Measurements from ENCODE around the gene ATXN7L2. TPM values are rescaled to one million over a fixed set of nuclear protein-coding genes. Genes with fewer than 3 reads are reported as not detected.

Gene ATXN7L2
- total and polyA plus RNA-seq, 10 of the 15 experiments (the other 5 are each of a cell fraction or from before 2014, with no cell fraction given) = 0.27 to 7.4 (median 4.9) TPM

- Histone ChIP-seq H3K4me2 (ENCODE audit: control insufficient read depth, insufficient read depth) (peak within 1 kb of the TSS; percentile 88), H4K20me1 (ENCODE audit: control insufficient read depth, insufficient read depth) (no peaks in the 10 kb centered on the region), H2AFZ (ENCODE audit: control insufficient read depth, low read depth, low read length) (peak within 1 kb of the TSS; percentile 99), H3K9ac (ENCODE audit: control insufficient read depth, insufficient read depth, low read length) (peak within 1 kb of the TSS; percentile 77), H3K9me3 (replicated peaks; ENCODE audit: control insufficient read depth, insufficient read depth, low read length) (no peaks in the 10 kb centered on the region), H3K4me1 (ENCODE audit: control insufficient read depth, insufficient read depth, low read length) (peaks cover 4% of the 10 kb centered on the region), H3K27me3 (replicated peaks in 1 of 2; ENCODE audit: control insufficient read depth in 2 of 2, insufficient read depth in 2 of 2, low read length in 1 of 2) (no peaks in the 10 kb centered on the region), H3K79me2 (ENCODE audit: control insufficient read depth, insufficient read depth, low read length) (peaks cover 9% of the 10 kb centered on the region), H3K4me3 (peak within 1 kb of the TSS; percentile 82), H3K36me3 (ENCODE audit: control insufficient read depth in 2 of 2, insufficient read depth in 2 of 2, low read length in 1 of 2) (peaks cover 8 to 9% of the 10 kb centered on the region in 2 experiments; a peak in 3 of 4 replicates), H3K27ac (ENCODE audit: control insufficient read depth, insufficient read depth) (peak within 1 kb of the TSS; percentile 79)
- SMC1A ChIA-PET (ENCODE audit: uncharacterized antibody, unreplicated experiment) = interaction anchor here (0.9 to 14.4 kb wide), 8 partner anchors 9 to 281 kb away, joined by 3 to 431 read pairs (median 3); partner anchors contain the start of genes PSRC1 and SARS1
- intact Hi-C loops (cut with micrococcal nuclease; ENCODE audit: unreplicated experiment) (loop anchor here (1.0 to 5.0 kb wide), 2 partner anchors 38 to 128 kb away; no protein-coding TSS in a partner anchor), in situ Hi-C loops (cut with MboI) (loop anchor here (5.0 kb wide), 1 partner anchor 38 kb away; no protein-coding TSS in a partner anchor)
- FAIRE-seq (peak; percentile 81), ATAC-seq (peak; percentile 94), DNase-seq (ENCODE audit: low read depth, low spot score) (peak; percentile 55)
- POLR2A ChIA-PET = interaction anchor here (0.9 to 2.5 kb wide), 6 partner anchors 9 to 66 kb away, joined by 3 to 17 read pairs (median 5); no protein-coding TSS in a partner anchor
- BruUV-seq (replicated peaks) = no TSS peak
- CTCF ChIA-PET = interaction anchor here (0.7 to 26.7 kb wide), 12 partner anchors 10 to 215 kb away, joined by 3 to 1280 read pairs (median 4); partner anchors contain the start of genes AMIGO1, ATXN7L2, GNAI3 and GPR61
- RAD21 ChIA-PET (ENCODE audit: unreplicated experiment) = interaction anchor here (0.8 to 13.4 kb wide), 5 partner anchors 17 to 94 kb away, joined by 3 to 422 read pairs (median 5); partner anchors contain the start of gene GNAI3
- WGBS (ENCODE audit: insufficient coverage, insufficient replicate concordance, low lambda C conversion rate, missing lambda C conversion rate) = under 1% methylated on average over 35 of the region's 44 CpGs
- TF ChIP-seq ATF7 (IDR thresholded peaks at IDR 0.05; ENCODE audit: low read depth) (peak; percentile 41; the same call in 1 of the 2 replicates), NR2C2 (IDR thresholded peaks at IDR 0.05; ENCODE audit: borderline replicate concordance, control insufficient read depth, insufficient read length, low read depth) (no peak), SMC3 (IDR thresholded peaks at IDR 0.05; ENCODE audit: borderline replicate concordance, low read length) (peak; percentile 79), BHLHE40 (IDR thresholded peaks at IDR 0.05; ENCODE audit: borderline replicate concordance in 1 of 2, low read depth in 2 of 2, low read length in 1 of 2) (peak in 1 of 2 experiments; percentile 62; a peak in 2 of 4 replicates), RELB (IDR thresholded peaks at IDR 0.05; ENCODE audit: low read depth) (peak; percentile 83), E2F4 (IDR thresholded peaks at IDR 0.05; ENCODE audit: low read depth, low read length) (no peak; the same call in 1 of the 2 replicates), IKZF1 (conservative IDR thresholded peaks at IDR 0.05) (peak; percentile 79), BRCA1 (IDR thresholded peaks at IDR 0.05; ENCODE audit: low read depth, low read length) (peak; percentile 76), CBX5 (IDR thresholded peaks at IDR 0.05; ENCODE audit: low read depth) (peak; percentile 90), ZBTB40 (IDR thresholded peaks at IDR 0.05; ENCODE audit: borderline replicate concordance) (peak; percentile 67)
Observed at GRCh38 chr1:109493805-109494539, 10.3 kb downstream of the ATXN7L2 start, which contains the start of gene CYB561D1. CYB561D1 (plus strand) TSS chr1:109494094; CDS start chr1:109494140, 46 bp downstream.

All from GM12878 (cell line).